HL-60 (cell line): Measurements from ENCODE around the gene SMAD5.

Source experiments
- DNase-seq, 2 experiments: peaks; one replicate each; pipeline ENCODE4 v3.0.0-alpha.2; 2010 to 2020; ENCODE audit warnings: low read depth in 1 of 2, low spot score in 1 of 2
- H3K27ac ChIP-seq: fragments of 250-450 bp; sonication (Bioruptor Pico); replicated peaks from 2 replicates; pipeline ENCODE4 v1.5.1; 2020; ENCODE audit warnings: mild to moderate bottlenecking, moderate library complexity
- H3K27me3 ChIP-seq: fragments of 250-450 bp; sonication (Bioruptor Pico); 2 replicates; pipeline ENCODE4 v1.5.1; 2021; ENCODE audit warnings: mild to moderate bottlenecking, moderate library complexity; ENCODE audit not compliant: insufficient read depth, poor library complexity, severe bottlenecking
- H3K4me3 ChIP-seq: replicated peaks from 2 replicates; pipeline ENCODE4 v1.5.1; 2011; ENCODE audit warnings: mild to moderate bottlenecking, control low read depth, low read length; ENCODE audit not compliant: insufficient read depth
- GABPA ChIP-seq: IDR thresholded peaks from 2 replicates; pipeline ENCODE4 v1.6.1; 2012; ENCODE audit warnings: low read depth
- POLR2AphosphoS5 ChIP-seq: IDR thresholded peaks from 2 replicates; pipeline ENCODE4 v1.6.1; 2012; ENCODE audit warnings: low read depth
- REST ChIP-seq: IDR thresholded peaks from 2 replicates; pipeline ENCODE4 v1.6.1; 2012; ENCODE audit warnings: low read depth; ENCODE audit not compliant: insufficient replicate concordance
- SPI1 ChIP-seq: IDR thresholded peaks from 2 replicates; pipeline ENCODE4 v1.6.1; 2012; ENCODE audit warnings: low read depth, mild to moderate bottlenecking, borderline replicate concordance
- TF ChIP-seq, protein P1 (sequence below): IDR thresholded peaks from one replicate; pipeline ENCODE4 v1.5.1; 2011; ENCODE audit warnings: low read length, control low read depth, inconsistent platforms; ENCODE audit not compliant: insufficient read depth

SMAD5 gene

DNA sequence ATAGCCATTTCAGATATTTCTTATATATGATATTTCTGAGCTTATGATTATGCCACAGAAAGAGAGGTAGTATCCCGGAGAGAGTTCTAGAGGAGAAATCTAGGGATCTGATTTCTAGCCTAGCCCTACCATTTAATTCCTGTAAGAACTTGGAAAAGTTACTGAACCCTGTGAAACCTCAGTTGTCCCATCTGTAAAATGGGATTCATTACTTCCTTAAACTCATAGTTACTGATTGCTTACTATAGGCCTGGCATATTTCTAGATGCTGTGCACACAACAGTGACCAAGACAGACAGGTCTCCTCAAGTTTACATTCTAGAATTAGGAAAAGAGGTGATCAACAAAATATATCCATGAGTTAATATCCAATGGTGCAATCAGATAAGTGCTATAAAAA lies 30.8 kb upstream of the SMAD5 start:
- Histone ChIP-seq H3K4me3 (no peak overlapping the region), H3K27ac (no peak overlapping the region), H3K27me3 (no peaks in the 10 kb centered on the region)
- no peak for TF ChIP-seq POLR2AphosphoS5
- TF ChIP-seq GABPA: no peak
- DNase-seq: no peak

DNA sequence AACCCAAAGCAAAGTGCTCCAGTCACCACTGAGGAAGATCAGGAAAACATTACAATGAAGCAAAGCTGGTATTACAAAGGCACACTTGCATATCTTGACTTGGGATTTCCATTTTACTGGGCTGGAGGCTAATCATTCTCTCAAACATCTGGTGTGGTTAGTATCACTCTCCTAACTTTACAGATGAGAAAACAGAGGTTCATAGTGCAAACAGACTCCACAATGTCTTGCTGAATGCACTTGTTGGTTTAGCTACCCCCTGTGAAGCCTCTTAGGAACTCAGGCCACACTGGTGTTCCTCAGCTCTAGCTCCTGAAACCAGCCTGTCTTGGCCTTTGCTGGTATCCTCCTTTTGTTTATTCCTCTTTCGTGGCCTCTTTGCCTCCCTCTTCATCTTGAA lies 29.5 kb upstream of the SMAD5 start:
- TF ChIP-seq, protein P1, sequence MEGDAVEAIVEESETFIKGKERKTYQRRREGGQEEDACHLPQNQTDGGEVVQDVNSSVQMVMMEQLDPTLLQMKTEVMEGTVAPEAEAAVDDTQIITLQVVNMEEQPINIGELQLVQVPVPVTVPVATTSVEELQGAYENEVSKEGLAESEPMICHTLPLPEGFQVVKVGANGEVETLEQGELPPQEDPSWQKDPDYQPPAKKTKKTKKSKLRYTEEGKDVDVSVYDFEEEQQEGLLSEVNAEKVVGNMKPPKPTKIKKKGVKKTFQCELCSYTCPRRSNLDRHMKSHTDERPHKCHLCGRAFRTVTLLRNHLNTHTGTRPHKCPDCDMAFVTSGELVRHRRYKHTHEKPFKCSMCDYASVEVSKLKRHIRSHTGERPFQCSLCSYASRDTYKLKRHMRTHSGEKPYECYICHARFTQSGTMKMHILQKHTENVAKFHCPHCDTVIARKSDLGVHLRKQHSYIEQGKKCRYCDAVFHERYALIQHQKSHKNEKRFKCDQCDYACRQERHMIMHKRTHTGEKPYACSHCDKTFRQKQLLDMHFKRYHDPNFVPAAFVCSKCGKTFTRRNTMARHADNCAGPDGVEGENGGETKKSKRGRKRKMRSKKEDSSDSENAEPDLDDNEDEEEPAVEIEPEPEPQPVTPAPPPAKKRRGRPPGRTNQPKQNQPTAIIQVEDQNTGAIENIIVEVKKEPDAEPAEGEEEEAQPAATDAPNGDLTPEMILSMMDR: no peak
- TF ChIP-seq GABPA (no peak), SPI1 (no peak), REST (no peak), POLR2AphosphoS5 (no peak)
- H3K27ac ChIP-seq: no peak overlapping the region
- no peaks in the 10 kb centered on the region for H3K27me3 ChIP-seq
- no peak for DNase-seq
- no peak overlapping the region for H3K4me3 ChIP-seq

DNA sequence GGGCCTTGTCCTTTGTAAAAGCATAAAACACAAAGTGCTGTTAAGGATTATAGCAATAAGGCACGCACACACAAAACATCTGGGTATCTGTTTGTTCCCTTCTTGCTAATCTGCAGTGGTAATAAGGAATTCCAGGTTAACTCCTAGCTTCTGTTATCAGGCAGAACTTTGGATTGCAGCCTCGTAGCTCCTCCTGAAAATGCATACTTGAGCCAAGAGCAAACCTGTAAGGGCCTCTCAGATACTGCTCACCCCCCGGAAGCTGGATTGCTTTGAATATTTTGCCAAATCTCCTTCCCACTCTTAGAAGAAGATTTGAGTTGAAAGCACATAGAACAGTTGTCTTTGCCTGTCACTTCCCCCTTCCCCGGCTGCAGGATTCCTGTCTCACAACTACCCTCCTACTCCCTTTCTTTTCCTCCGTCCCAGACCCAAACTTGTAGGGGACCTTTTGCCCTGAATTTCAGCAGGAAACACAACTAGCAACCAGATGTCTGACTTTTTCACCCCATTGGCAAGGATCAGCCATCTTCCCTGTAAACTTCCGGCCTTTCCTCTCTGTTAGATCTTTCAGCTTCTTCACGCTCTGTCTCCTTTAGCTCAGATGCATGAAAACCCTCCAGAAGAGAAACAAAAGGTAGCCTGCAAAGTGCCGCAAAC lies 28.2 kb upstream of the SMAD5 start:
- no peak for DNase-seq
- TF ChIP-seq REST (no peak), SPI1 (no peak), POLR2AphosphoS5 (no peak), GABPA (no peak)
- TF ChIP-seq, protein P1: no peak
- no peaks in the 10 kb centered on the region for H3K27me3 ChIP-seq
- H3K27ac ChIP-seq: no peak overlapping the region
- H3K4me3 ChIP-seq: no peak overlapping the region

- Histone ChIP-seq H3K4me3 (no peak overlapping the region), H3K27me3 (no peaks in the 10 kb centered on the region), H3K27ac (no peak overlapping the region)
- no peak for DNase-seq
- TF ChIP-seq SPI1 (no peak), REST (no peak), GABPA (no peak), POLR2AphosphoS5 (no peak)
- TF ChIP-seq, protein P1: no peak
Observed at GRCh38 chr5:136106351-136107031, 26.2 kb upstream of the SMAD5 start.
